GM12878 (cell line): Measurements from ENCODE around the gene DGKQ. TPM values are rescaled to one million over a fixed set of nuclear protein-coding genes. Genes with fewer than 3 reads are reported as not detected.

Source experiments
- ATAC-seq: fragments of 200-7000 bp; cut with Tn5 transposase; 3 replicates; pipeline ENCODE4 v1.9.1; 2020; ENCODE audit warnings: mild to moderate bottlenecking, moderate library complexity
- BruUV-seq: library from RNA; stranded (reverse); fragments of 400-500 nt; replicated peaks from 2 replicates; lab custom pipeline; 2021; lab: Mats Ljungman, UMichigan
- CTCF ChIA-PET: fragments of 300-600 bp; sonication (Branson Sonifier 250); formaldehyde crosslinking; extraction: SDS; loops from one replicate; lab custom pipeline; 2021; ENCODE audit warnings: inconsistent platforms; lab: Yijun Ruan, JAX
- POLR2A ChIA-PET: fragments of 350-600 bp; formaldehyde crosslinking; extraction: SDS; loops from one replicate; lab custom pipeline; 2021; ENCODE audit warnings: inconsistent platforms; lab: Charles Lee
- RAD21 ChIA-PET: fragments of 300-600 bp; sonication (Branson Sonifier 250); formaldehyde crosslinking; loops from one replicate; lab custom pipeline; 2023; ENCODE audit warnings: antibody characterized with exemption; ENCODE audit not compliant: unreplicated experiment; lab: Charles Lee
- SMC1A ChIA-PET: fragments of 300-600 bp; sonication (Branson Sonifier 250); formaldehyde crosslinking; loops from one replicate; lab custom pipeline; 2023; ENCODE audit not compliant: unreplicated experiment, uncharacterized antibody; lab: Charles Lee
- DNase-seq: peaks from one replicate; pipeline ENCODE4 v3.0.0-alpha.2; 2011; ENCODE audit warnings: low read depth, low spot score
- FAIRE-seq: peaks from 3 replicates; lab custom pipeline; 2011; peaks lifted over from hg19 to GRCh38; lab: Jason Lieb, UNC
- H2AFZ ChIP-seq: 2 replicates; pipeline ENCODE4 v1.6.0; 2011; ENCODE audit warnings: low read depth, low read length, control low read depth; ENCODE audit not compliant: control insufficient read depth
- H3K27ac ChIP-seq: 2 replicates; pipeline ENCODE4 v1.5.1; 2011; ENCODE audit warnings: control low read depth; ENCODE audit not compliant: control insufficient read depth, insufficient read depth
- H3K27me3 ChIP-seq, 2 experiments: replicated peaks in 1 of 2; 2 replicates each; pipeline versions ENCODE4 v1.6.0 to v1.6.1; 2011; ENCODE audit warnings: low read length in 1 of 2; ENCODE audit not compliant: control insufficient read depth in 2 of 2, insufficient read depth in 2 of 2
- H3K36me3 ChIP-seq, 2 experiments: 2 replicates each; pipeline ENCODE4 v1.5.1; 2011; ENCODE audit warnings: low read length in 1 of 2; ENCODE audit not compliant: control insufficient read depth in 2 of 2, insufficient read depth in 2 of 2
- H3K4me1 ChIP-seq: 2 replicates; pipeline ENCODE4 v1.6.1; 2011; ENCODE audit warnings: mild to moderate bottlenecking, low read length, moderate library complexity, mixed read lengths; ENCODE audit not compliant: control insufficient read depth, insufficient read depth
- H3K4me2 ChIP-seq: 2 replicates; pipeline ENCODE4 v1.6.0; 2011; ENCODE audit warnings: control low read depth; ENCODE audit not compliant: control insufficient read depth, insufficient read depth
- H3K4me3 ChIP-seq: fragments of 200-600 bp; sonication (generic); 2 replicates; pipeline ENCODE4 v1.5.1; 2016
- H3K79me2 ChIP-seq: 2 replicates; pipeline ENCODE4 v1.6.0; 2011; ENCODE audit warnings: low read length; ENCODE audit not compliant: control insufficient read depth, insufficient read depth
- H3K9ac ChIP-seq: 2 replicates; pipeline ENCODE4 v1.8.0; 2011; ENCODE audit warnings: low read length, control low read depth, mixed read lengths; ENCODE audit not compliant: control insufficient read depth, insufficient read depth
- H3K9me3 ChIP-seq: replicated peaks from 3 replicates; pipeline ENCODE4 v1.5.1; 2011; ENCODE audit warnings: mild to moderate bottlenecking, low read length; ENCODE audit not compliant: control insufficient read depth, insufficient read depth
- H4K20me1 ChIP-seq: 2 replicates; pipeline ENCODE4 v1.6.0; 2011; ENCODE audit not compliant: control insufficient read depth, insufficient read depth
- ATF7 ChIP-seq: fragments of 450-650 bp; IDR thresholded peaks from 2 replicates; pipeline ENCODE4 v1.6.1; 2016; ENCODE audit warnings: low read depth, mild to moderate bottlenecking
- BRCA1 ChIP-seq: IDR thresholded peaks from 2 replicates; pipeline ENCODE4 v1.6.1; 2011; ENCODE audit warnings: low read depth, low read length, improper control_type of control experiment
- CHD1 ChIP-seq: IDR thresholded peaks from 2 replicates; pipeline ENCODE4 v1.6.1; 2012; ENCODE audit warnings: low read depth, low read length, improper control_type of control experiment
- CREM ChIP-seq: IDR thresholded peaks from 2 replicates; pipeline ENCODE4 v1.6.1; 2014; ENCODE audit warnings: antibody characterized with exemption, low read depth
- DPF2 ChIP-seq: fragments of 450-650 bp; IDR thresholded peaks from 2 replicates; pipeline ENCODE4 v1.6.1; 2017; ENCODE audit warnings: mild to moderate bottlenecking
- IKZF1 ChIP-seq: fragments of 450-650 bp; conservative IDR thresholded peaks from 2 replicates; pipeline ENCODE4 v1.6.1; 2017; ENCODE audit warnings: antibody characterized with exemption, mild to moderate bottlenecking
- KDM1A ChIP-seq: fragments of 200-600 bp; sonication (generic); IDR thresholded peaks from 2 replicates; pipeline ENCODE4 v1.6.1; 2016; ENCODE audit warnings: borderline replicate concordance
- NBN ChIP-seq: fragments of 450-650 bp; IDR thresholded peaks from 2 replicates; pipeline ENCODE4 v1.6.1; 2016
- NFYB ChIP-seq: IDR thresholded peaks from 2 replicates; pipeline ENCODE4 v1.6.1; 2011; ENCODE audit warnings: low read depth, mild to moderate bottlenecking, low read length, improper control_type of control experiment, moderate library complexity; ENCODE audit not compliant: insufficient read depth
- RAD51 ChIP-seq: fragments of 450-650 bp; IDR thresholded peaks from 2 replicates; pipeline ENCODE4 v1.6.1; 2016; ENCODE audit warnings: moderate library complexity, mild to moderate bottlenecking, inconsistent platforms
- SMARCA5 ChIP-seq: fragments of 450-650 bp; IDR thresholded peaks from 2 replicates; pipeline ENCODE4 v1.6.1; 2017; ENCODE audit warnings: mild to moderate bottlenecking
- TBL1XR1 ChIP-seq: IDR thresholded peaks from 2 replicates; pipeline ENCODE4 v1.6.1; 2012; ENCODE audit warnings: low read depth, low read length, improper control_type of control experiment
- ZNF384 ChIP-seq: IDR thresholded peaks from 2 replicates; pipeline ENCODE4 v1.6.1; 2012; ENCODE audit warnings: low read depth, mild to moderate bottlenecking, low read length, improper control_type of control experiment, borderline replicate concordance
- WGBS: methylation state at CpG from one replicate; pipeline ENCODE4 v1.1.6; 2016; ENCODE audit warnings: low lambda C conversion rate; ENCODE audit not compliant: insufficient replicate concordance, insufficient coverage; ENCODE audit errors: missing lambda C conversion rate; 5-methylcytosine and 5-hydroxymethylcytosine counted together
- in situ Hi-C: fragments of 300-500 bp; cut with MboI; formaldehyde crosslinking; loops from 9 replicates; pipeline ENCODE4 v1.14.3; 2018; ENCODE audit warnings: mixed read lengths
- intact Hi-C: fragments of 100-400 bp; cut with micrococcal nuclease; formaldehyde crosslinking; loops from one replicate; pipeline ENCODE4 v1.14.2; 2022; ENCODE audit not compliant: unreplicated experiment
- polyA plus RNA-seq, 11 experiments: library from polyadenylated mRNA; depleted of rRNA in 4 of 11; unstranded in 6 of 11; stranded (reverse) in 5 of 11; fragments of >200 nt; fragmentation: Nextera tagmentation in 4 of 11; fragmentation: Illumina TruSeq in 1 of 11; extraction: Ambion mirVana in 4 of 11; extraction: Trizol in 1 of 11; gene quantifications; 1 replicate in 1 of 11; 2 replicates in 10 of 11; pipeline versions ENCODE4 v1.2.1 to v1.2.3, GENCODE V29; 2011 to 2016; ENCODE audit warnings: inconsistent platforms in 2 of 11, missing spikeins in 2 of 11, low read depth in 1 of 11
- total RNA-seq, 4 experiments: library from RNA; depleted of rRNA in 3 of 4; stranded (reverse); fragments of >200 nt in 3 of 4; fragmentation: Illumina TruSeq in 1 of 4; extraction: Trizol in 1 of 4; gene quantifications; 2 replicates each; pipeline versions ENCODE4 v1.2.1 to v1.2.3, GENCODE V29; 2013 to 2021

The DGKQ gene
- total and polyA plus RNA-seq, 10 of the 15 experiments (the other 5 are each of a cell fraction or from before 2014, with no cell fraction given): 0.11 to 10.5 (median 1.4) TPM

- Histone ChIP-seq H3K79me2 (no peaks in the 10 kb centered on the region), H3K9ac (no peak overlapping the region), H2AFZ (no peak overlapping the region), H3K4me3 (no peak overlapping the region), H3K36me3 (no peaks in the 10 kb centered on the region), H3K27ac (no peak overlapping the region), H3K27me3 (peaks cover 2 to 3% of the 10 kb centered on the region in 2 experiments), H3K9me3 (no peaks in the 10 kb centered on the region), H3K4me2 (no peak overlapping the region), H4K20me1 (no peaks in the 10 kb centered on the region), H3K4me1 (no peaks in the 10 kb centered on the region)
- SMC1A ChIA-PET: no interaction called here
- CTCF ChIA-PET: no interaction called here
- TF ChIP-seq DPF2 (no peak), TBL1XR1 (no peak), NFYB (no peak), CHD1 (no peak), BRCA1 (no peak), IKZF1 (no peak), ZNF384 (no peak), CREM (no peak), ATF7 (no peak), SMARCA5 (no peak), RAD51 (no peak), KDM1A (no peak), NBN (no peak)
- no peak for FAIRE-seq
- intact Hi-C loops: no loop called here
- RAD21 ChIA-PET: no interaction called here
- BruUV-seq: no TSS peak
- WGBS: 20% methylated on average over 12 of the region's 12 CpGs
- ATAC-seq: peak; percentile 11; the same call in 1 of the 3 replicates
- in situ Hi-C loops: no loop called here
- no peak for DNase-seq
- POLR2A ChIA-PET: no interaction called here
Observed at GRCh38 chr4:998096-998691, 24.8 kb upstream of the DGKQ start.
